Activated T-cell treated with anti-CD3 and anti-CD28 coated beads for 48 hours (primary cell): ENCODE measurements around the gene CSPG4.
"Not testable (repeated sequence)": the region's sequence is repeated elsewhere in the genome, so short reads cannot be mapped to it uniquely, and the experiment has no call there.

ENCODE experiments used
- DNase-seq: peaks from one replicate; pipeline ENCODE4 v3.0.0-alpha.2; 2020; ENCODE audit warnings: low read depth

The CSPG4 gene, protein sequence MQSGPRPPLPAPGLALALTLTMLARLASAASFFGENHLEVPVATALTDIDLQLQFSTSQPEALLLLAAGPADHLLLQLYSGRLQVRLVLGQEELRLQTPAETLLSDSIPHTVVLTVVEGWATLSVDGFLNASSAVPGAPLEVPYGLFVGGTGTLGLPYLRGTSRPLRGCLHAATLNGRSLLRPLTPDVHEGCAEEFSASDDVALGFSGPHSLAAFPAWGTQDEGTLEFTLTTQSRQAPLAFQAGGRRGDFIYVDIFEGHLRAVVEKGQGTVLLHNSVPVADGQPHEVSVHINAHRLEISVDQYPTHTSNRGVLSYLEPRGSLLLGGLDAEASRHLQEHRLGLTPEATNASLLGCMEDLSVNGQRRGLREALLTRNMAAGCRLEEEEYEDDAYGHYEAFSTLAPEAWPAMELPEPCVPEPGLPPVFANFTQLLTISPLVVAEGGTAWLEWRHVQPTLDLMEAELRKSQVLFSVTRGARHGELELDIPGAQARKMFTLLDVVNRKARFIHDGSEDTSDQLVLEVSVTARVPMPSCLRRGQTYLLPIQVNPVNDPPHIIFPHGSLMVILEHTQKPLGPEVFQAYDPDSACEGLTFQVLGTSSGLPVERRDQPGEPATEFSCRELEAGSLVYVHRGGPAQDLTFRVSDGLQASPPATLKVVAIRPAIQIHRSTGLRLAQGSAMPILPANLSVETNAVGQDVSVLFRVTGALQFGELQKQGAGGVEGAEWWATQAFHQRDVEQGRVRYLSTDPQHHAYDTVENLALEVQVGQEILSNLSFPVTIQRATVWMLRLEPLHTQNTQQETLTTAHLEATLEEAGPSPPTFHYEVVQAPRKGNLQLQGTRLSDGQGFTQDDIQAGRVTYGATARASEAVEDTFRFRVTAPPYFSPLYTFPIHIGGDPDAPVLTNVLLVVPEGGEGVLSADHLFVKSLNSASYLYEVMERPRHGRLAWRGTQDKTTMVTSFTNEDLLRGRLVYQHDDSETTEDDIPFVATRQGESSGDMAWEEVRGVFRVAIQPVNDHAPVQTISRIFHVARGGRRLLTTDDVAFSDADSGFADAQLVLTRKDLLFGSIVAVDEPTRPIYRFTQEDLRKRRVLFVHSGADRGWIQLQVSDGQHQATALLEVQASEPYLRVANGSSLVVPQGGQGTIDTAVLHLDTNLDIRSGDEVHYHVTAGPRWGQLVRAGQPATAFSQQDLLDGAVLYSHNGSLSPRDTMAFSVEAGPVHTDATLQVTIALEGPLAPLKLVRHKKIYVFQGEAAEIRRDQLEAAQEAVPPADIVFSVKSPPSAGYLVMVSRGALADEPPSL (N-terminal part only)

DNA sequence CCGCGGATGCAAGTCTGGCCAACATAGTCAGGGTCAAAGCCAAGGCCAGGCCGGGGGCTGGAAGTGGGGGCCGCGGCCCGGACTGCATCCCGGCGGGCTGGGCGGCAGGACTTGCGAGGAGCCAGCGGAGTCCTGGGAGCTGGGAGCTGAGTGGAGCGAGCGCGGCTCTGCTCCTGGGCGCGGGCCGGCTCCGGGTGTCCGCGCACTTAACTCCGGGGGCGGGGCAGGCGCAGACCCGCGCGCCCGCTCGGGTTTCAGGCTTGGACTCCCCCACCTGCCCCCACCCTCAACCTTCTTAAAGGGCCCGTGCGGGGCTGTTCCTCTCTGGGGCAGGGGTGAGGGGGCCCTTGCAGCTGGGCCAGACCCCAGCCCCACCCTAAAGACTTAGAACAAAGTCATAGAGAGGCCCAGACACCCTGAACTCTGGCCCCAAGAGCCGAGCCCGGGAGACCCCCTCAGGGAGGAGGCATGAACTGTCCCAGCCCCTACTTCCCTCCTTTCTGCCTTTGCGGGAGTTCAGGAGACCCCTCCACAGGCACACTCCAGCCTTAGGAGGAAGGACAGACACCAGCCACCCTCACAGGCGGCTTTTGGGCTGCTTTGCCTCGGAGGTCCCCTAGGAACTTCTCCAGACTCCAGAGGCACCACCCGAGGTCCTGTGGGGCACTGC lies at the start of gene CSPG4:
Gene CSPG4 (minus strand): TSS at position 181 of the 670 bp plus-strand sequence. CDS start 93 bp downstream, at position 88.
- no peak for DNase-seq

DNA sequence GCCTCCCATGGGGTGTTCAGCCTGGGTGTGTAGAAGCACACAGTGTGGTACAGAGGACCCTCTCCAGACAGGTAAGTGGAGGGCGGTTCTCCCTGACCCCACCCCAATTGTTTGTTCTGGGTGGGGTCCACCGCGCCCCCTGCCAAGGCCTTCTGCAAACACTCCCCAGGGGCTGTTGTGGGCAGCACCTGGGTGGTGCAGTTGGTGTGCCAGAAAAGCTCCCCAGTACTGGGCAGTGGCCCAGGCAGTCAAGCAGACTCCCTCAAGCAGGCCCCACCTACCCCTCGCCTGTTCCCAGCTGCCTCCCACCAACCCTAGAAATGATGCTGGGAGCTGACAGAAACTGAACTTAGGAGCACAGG lies 49.7 kb upstream of the CSPG4 start:
- not testable (repeated sequence) for DNase-seq

DNA sequence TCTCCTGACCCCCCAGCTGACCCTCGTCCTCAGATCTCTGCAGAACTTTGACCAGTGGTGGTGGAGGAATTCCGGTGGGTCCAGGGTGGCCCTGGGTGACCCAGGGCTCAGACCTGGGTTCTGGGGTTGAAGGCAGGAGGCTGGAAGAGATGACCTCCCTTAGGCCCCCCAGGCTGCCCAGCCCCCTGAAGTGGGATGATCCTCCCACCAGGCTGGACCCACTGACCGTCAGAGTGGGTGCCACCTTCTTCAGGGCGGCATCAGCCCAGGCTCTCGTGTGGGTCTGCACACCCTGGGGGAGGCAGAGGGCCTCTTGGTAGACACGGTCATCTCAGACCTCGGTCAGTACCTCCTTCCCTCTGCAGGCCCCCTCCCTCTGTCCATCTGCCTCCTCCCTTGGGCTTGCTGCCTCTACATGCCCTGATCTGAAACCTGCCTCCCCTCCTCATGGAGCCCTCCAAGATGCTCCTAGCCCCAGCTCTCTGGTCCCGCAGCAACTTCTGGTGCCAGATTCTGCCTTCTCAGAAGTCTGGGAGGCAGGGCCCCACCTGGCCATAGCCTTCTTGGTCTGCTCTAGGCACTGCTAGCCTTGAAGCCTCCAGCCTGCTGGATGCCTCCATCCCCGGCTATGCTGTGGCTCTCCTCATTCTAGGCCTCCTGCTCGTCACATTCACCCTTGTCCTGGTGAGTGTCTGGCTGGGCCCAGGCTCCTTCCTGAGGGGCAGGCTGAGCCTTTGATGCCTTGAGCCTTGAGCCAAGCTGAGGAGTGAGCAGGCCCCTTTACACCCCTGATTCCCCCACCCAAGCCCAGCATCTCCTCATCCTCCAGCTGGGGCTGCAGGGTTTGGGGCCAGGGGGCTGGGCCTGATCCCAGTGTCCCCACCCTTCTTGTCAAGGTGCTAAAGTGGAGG lies 49.1 kb upstream of the CSPG4 start:
- DNase-seq, result no peak

DNA sequence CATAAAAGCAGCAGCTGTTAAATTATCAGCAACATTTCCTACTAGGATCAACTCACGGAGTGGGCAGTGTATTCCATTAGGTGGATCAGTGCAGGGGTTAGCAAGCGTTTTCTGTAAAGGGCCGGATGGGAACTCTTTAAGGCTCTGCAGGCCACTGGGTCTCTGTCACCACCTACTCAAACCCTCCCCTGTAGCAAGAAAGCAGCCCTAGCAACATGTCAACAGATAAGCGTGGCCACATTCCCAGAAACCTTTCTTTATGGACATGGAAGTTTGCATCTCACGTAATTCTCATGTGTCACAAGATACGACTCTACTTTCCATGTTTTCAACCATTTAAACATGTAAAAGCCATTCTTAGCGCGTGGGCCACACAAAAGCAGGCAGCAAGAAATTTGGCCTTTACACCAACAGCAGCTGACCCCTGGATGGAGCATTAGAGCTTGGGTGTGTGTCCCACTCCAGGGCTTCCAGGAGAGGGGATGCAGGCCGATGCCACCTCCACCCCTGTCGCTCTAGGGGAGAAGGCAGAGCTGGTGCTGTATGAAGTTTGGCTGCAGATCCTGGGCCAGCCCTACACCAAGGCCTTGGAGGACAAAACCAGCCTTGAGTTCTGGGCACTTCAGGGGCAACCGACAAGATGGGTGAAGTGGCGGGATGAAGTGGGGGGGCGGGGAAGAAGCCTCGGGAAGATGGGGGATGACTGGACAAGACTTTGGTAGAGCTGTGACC lies 48.2 kb upstream of the CSPG4 start:
- no peak for DNase-seq

DNA sequence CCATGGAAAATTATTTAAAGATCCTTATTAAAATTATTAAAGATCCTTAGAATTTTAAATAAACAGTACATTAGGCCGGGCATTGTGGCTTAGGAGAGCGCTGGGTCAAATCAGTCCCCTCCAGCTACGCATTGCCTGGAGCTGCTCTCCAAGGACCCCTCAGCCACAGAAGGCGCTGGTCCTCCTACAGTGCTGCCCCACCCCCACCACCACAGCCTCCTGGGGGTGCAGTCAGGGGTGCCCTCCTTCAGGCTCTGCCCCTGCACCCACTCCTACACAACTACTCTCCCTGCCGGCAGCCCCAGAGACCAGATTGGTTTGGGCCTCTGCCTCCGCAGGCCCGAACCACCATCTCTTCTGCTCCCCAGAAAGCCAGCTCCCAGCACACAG lies 47.5 kb upstream of the CSPG4 start:
- not testable (repeated sequence) for DNase-seq

DNA sequence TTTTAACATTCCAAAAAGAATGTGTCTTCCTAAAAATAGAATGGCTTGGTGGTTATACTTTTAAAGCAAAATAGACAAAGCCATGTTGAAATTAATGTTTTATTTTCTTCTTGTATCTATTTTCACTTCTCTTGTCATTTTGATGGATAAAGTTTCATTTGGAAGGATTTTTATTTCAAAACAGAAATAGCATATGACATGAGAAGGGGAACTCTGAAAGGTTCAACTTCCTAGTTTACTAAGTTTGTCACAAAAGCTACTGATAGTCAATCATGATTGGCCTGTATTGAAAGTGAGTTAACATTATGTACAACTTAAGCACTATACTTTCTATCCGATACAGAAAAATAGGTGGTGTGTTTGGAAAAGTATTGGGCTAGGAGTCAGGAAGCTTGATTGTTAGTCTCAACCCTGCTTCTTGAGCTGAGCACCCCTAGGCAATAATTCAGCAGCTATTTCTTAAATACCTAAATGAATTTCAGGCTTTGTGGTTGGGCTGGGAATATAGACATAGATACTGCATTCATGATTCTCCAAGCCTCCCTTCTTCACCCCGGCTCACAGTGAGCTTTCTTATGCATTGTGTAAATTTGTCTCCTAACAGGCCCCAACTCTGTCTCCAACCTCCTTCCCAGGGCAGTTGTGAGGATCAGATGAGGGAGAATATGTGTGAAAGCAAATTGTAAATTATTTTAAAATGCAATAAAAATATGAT lies 46.9 kb upstream of the CSPG4 start:
- no peak for DNase-seq

DNA sequence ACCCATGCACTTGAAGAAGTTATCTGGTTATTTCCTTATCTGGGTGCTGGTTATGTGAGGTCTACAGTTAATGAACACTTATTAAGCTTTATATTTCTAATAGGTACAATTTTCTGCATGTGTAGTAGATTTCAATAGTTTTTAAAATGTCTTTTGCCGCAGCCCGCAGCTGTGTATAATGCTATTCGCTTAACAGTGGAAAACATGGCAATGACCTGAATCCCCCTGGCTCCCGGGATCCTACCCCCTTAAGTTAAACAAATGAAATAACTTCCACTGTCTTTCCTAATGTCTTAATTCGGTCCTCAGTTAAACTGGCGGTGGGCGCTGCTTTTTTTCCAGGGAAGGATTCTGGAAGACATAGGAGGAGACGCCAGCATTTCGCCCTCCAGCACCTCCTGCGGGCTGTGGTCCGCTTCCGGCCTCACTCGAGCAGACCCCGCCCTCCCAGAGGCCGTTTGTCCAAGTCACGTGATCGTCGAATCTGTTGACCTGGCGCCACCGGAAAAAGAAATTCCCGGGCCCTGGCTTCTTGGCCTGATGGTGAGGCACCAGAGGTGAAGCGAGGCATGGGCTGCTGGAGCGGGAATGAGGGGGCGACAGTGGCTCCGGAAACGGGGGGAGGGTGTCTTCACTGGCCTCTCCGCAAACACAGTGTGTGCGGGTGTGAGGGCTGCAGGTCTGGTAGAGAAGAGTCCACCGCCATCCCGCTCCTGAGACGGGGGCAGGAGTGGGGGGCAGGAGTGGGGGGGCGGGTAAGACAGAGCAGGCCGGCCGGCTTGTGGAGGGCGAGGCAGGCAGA lies 45.6 kb upstream of the CSPG4 start:
- DNase-seq, result peak; percentile 61

DNA sequence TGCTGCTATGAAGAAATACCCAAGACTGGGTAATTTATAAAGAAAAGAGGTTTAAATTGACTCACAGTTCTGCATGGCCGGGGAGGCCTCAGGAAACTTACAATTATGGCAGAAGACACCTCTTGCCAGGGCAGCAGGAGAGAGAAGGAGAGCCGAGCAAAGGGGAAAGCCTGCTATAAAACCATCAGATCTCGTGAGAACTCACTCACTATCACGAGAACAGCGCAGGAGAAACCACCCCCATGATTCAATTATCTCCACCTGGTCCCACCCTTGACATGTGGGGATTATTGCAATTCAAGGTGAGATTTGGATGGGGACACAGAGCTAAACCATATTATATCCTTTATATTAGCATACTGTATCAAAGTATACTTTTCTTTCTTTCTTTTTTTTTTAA lies 42.2 kb upstream of the CSPG4 start:
- DNase-seq, result not testable (repeated sequence)

DNA sequence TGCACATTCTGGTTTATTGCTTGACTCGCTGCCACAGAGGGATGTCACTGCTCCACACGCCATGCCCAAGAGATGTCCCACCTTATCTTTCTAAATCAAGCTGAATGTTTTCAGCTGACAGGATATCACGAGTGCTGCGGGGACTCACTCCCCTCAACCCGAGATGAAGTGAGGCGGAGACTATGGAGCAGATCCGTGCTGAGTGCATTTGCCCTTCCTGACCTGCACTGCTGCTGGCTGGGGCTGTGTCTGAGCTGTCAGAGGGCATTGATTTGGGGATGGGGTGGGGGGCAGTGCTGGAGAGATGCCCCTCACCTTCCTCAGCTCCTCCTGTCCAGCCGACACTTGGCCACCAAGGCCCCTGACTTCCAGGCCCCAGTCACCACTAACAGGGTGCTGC lies 40.5 kb upstream of the CSPG4 start:
- no peak for DNase-seq

DNA sequence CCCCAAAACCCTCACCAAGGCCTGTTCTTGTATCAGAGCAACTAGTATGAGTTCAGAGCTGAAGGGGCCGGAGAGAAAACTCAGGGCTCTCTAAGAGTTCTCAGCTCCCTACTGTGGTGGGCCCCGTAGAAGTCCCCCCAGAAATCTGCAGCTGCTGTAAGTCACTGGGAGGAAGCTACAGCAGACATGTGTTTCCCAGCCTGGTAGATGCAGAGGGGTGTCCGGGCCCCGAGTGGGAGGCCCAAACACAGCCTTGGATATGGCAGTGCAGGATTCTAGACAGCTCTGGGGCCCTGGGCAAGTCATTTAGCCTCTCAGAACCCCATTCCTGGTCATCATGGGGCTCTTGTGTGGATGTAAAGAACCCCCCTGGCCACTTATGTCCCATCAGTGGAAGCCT lies 39.2 kb upstream of the CSPG4 start:
- no peak for DNase-seq

DNA sequence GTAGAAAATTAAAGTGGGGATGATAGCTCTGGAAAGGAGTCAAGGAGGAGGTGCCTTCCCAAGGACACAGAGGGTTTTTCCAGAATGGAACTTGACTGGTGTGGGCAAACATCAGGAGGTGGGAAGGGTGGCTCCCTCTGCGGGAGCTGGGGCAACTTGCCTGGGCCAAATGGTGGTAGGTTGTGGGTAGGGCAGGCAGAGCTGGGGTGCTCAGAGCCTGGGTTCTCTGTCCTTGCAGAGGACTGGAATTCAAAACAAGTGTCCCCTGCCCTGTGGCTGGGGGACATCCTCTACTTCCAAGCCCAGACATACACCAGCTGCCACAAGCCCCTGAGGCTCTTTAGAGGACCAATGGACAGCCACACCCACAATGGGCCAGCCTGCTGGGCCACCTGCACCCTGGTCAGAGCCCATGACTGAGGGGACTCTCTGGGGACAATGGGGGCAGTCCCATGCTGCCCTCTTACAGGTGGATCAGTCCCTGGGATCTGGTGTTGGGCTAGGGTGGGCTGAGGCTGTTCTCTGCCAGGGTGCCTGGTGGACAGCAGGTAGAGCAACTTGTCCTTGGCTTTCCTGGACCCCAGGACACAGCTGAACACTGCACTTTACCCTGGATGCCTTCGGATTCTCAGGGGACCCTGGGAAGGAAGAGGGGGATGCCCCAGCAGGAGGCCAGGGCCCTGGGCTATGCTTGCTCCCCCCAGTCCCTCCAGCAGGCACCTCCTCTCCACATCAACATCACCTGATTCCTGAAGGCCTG lies 38.6 kb upstream of the CSPG4 start:
- no peak for DNase-seq

DNA sequence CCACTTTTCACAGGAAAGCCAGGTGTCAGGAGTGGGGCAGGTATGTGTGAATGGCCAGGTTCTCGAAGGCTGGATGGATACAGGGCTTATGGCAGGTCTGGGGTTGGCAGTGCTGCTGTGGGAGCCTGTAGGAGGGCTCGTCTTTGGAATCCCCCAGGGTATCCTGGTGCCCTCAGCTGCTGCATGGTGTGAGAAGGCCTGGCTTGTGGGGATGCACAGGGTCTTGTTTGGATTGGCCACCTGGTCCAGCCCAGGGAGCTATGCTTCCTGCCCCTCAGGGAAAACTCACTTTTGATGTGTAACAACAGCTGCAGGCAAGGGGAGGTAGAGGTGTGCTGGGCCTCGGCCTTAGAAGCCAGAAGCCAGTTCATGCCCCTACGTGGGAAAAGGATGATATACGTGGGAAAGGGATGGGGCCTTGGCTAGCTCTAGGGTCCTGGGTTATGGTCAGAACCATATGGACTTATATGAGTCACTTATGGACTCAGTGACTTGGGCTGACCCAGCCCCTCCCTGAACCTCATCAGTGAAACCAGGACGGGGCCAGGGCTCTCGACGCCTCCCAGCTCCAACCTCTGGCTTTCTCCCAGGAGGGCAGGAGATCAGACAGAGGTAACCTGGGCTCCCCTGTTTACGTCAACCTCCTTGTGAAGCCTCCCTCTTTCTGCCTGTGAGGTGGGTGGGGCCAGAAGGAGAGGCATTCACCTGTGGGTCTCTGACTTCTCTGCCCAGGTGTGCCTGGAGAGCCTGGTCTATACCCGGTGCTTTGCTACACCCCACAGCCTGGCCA lies 37.8 kb upstream of the CSPG4 start:
- DNase-seq, result no peak

DNA sequence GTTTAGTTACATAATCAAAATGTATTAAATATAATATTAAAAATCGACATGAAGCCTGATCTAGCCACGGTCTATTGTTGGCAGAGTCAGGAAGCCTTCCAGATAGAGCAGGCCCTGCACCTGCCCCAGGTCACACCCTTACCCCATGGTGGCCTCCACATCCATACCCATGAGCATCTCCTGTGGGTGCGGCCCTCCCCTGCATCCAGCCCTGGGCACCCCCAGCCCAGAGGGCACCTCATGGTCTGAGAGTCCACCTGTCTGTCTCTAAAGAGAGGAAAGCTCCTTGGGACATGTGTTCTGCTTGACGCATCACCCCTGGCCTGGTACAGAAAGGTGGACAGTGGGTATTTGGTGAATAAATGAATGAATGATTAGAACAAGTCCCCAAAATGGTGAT lies 37.2 kb upstream of the CSPG4 start:
- DNase-seq, result no peak

DNA sequence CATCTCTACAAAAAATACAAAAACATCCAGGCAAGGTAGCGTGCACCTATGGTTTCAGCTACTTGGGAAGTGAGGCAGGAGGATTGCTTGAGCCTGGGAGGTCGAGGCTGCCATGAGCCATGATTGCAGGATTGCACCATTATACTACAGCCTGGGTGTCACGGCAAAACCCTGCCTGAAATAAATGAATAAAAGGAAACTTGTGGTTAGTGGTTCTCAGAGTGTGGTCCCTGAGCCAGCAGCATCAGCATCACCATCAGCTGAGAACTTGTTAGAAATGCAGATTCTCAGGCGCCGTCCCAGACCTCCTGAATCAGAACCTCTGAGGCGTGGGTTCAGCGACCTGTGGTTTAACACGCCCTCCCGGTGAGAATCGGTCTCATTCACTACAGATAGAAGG lies 36.2 kb upstream of the CSPG4 start:
- DNase-seq, result peak; percentile 37

DNA sequence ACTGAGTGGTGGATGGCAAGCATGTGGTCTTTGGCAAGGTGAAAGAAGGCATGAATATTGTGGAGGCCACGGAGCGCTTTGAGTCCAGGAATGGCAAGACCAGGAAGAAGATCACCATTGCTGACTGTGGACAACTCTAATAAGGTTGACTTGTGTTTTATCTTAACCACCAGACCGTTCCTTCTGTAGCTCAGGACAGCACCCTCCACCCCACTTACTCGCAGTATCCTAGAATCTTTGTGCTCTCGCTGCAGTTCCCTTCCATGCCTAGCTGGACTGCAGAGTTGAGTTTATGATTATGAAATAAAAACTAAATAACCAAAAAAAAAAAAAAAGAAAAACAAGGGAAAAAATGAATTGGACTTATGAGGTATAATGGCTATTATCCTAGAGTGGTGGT lies 34.5 kb upstream of the CSPG4 start:
- not testable (repeated sequence) for DNase-seq

DNA sequence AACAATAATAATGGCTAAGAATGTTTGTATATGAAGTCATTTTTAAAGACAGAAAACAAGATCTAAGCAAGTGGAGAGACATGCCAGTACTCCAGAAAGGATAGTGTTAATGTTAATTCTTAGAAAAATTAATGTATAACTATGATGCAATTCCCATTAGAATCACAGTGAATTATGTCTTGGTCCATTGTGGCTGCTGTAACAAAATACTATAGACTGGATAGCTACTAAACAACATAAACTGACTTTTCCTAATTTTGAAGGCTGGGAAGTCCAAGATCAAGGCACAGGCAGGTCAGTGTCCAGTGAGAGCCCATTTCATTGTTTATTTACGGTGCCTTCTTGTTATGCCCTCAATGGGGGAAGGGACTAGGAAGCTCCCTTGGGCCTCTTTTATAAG lies 32.7 kb upstream of the CSPG4 start:
- no peak for DNase-seq

DNA sequence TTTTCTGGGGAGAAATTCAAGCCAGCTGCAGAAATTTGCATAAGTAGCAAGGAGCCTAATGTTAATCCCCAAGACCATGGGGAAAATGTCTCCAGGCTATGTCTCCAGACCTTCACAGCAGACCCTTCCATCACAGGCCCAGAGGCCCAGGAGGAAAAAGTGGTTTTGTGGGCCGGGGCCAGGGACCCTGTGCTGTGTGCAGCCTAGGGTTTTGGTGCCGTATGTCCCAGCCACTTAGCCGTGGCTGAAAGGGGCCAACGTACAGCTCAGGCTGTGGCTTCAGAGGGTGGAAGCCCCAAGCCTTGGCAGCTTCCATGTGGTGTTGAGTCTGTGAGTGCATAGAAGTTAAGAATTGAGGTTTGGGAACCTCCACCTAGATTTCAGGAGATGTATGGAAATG lies 29.7 kb upstream of the CSPG4 start:
- not testable (repeated sequence) for DNase-seq
